HG02623 (cell line): Measurements from ENCODE around the gene MRPS21.
A peak's percentile ranks its signal among the peaks of the same experiment; 100 is the strongest.
"Not testable (repeated sequence)": the region's sequence is repeated elsewhere in the genome, so short reads cannot be mapped to it uniquely, and the experiment has no call there.

Source experiments
- ATAC-seq: cut with Tn5 transposase; IDR thresholded peaks from one replicate; pipeline ENCODE4 v1.9.1; 2021; ENCODE audit warnings: moderate library complexity; ENCODE audit not compliant: unreplicated experiment

The MRPS21 gene

GRCh38 chr1:150281221-150281757, 12.4 kb upstream of the MRPS21 start:
- ATAC-seq, result no peak

DNA sequence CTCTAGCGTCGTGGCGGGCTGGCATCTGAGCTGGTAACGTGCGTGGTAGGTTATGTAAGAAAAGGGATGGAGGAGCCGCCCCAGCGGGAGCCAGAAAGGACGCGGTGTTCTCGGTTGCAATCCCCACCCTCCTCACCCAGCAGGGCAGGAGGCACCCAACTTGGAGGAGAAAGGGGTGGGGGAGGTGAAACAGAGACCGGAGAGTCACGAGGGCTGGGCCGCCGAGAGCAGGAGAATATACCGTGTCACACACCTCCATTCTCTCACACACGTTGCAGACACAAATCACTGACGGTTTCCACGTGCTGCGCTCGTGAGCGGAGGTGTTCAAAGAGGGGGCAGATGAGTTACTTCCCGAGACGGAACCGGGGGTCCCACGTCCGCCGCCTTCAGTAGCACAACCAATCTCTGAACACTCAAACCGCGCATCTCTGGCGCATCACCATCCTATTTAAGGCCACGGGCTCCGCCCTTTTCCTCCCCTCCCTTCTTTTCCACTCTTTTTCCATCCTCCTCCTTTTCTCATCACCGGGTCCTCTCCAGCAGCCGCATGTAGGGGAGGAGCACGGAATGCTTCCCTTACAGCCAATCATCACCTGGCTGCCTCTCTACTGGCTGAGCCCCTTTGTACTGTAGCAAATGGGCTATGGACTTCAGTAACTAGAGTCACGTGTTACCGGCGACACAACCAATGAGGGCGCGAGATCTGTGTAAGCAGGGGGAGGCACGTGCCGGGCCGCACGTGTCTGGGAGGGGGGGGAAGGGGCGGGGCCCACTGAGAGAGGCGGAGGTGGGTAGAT, 11.7 kb upstream of the MRPS21 start, which contains the start of gene CIART:
CIART (plus strand) TSS at position 797 of the 800 bp plus-strand sequence. CDS start 714 bp downstream, outside the sequence.
- peak; percentile 63 for ATAC-seq

DNA sequence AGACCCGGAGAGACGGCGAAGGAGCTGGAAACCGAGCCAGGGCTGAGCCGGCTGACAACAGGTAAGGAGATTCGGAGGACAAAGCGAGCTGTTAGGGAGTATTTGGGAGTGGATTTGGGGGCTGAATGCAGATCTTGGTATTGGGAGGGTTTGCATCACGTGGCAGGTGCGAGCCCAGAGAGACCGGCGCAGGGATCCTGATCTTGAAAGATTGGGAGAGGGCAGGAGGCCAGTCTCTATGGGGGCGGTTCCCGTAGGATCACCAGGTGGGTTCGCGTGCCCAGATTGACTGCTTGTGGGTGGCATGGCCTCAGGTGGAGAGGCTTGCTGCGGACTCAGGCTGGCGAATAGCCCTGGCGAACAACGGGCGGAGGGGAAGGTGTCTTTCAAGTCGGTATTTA, 11.1 kb upstream of the MRPS21 start:
- no peak for ATAC-seq

GRCh38 chr1:150283260-150283659, 10.4 kb upstream of the MRPS21 start:
- no peak for ATAC-seq

- no peak for ATAC-seq
These were observed 5.3 kb upstream of the MRPS21 start for GRCh38 chr1:150288382-150288781.

- ATAC-seq, result no peak
These were observed 4.8 kb upstream of the MRPS21 start for GRCh38 chr1:150288822-150289221.

DNA sequence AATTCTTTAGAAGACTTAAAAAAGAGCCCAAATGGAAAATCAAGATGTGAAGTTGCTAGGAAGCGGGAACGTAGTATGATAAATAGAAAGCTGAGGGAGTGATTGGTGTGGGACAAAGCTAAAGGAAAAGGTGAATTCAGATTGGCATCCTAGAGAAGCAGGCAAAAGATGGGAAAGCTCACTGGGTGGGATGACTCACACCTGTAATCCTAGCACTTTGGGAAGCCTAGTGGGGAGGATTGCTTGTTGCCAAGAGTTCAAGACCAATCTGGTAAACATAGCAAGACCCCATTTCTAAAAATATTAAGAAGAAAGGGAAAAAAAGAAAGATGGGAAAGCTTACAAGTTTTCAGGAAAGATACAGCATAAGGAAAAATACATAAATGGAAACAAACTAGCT, 1.8 kb downstream of the MRPS21 start:
- ATAC-seq, result no peak

GRCh38 chr1:150299716-150300115, 6.1 kb downstream of the MRPS21 start:
- ATAC-seq, result no peak

GRCh38 chr1:150302338-150302737, 8.7 kb downstream of the MRPS21 start:
- no peak for ATAC-seq

DNA sequence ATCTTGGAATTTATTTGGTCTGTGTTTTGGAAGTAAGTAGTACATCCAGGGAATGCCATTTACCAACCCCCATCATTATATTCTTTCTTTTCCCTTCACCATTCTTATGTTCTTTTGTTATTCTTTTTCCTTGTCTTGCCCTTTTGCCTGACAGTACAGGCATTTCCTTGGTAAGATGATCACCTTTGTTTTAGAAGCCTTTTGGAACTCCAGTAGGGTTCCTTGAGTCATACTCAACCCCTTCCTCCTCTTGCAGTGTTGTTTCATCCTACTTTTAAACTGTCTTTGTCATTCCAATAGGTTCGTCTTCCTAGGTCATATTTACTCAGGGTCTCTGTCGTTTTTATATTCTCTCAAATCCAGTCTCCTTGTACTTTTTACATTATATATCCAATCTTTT, 9.2 kb downstream of the MRPS21 start:
- ATAC-seq, result no peak

DNA sequence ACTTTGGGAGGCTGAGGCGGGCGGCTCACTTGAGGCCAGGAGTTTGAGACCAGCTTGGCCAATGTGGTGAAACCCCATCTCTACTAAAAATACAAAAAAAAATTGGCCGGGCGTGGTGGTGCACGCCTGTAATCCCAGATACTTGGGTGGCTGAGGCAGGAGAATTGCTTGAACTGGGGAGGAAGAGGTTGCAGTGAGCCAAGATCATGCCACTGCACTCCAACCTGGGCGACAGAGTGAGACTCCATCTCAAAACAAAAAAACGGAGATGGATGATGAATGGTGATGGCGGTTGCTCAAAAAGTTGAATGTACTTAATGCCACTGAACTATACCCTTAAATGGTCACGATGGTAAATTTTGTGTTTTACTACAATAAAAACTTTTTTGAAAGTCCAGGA, 14.9 kb downstream of the MRPS21 start:
- ATAC-seq, result not testable (repeated sequence)

GRCh38 chr1:150309758-150310508, 16.3 kb downstream of the MRPS21 start:
- no peak for ATAC-seq

DNA sequence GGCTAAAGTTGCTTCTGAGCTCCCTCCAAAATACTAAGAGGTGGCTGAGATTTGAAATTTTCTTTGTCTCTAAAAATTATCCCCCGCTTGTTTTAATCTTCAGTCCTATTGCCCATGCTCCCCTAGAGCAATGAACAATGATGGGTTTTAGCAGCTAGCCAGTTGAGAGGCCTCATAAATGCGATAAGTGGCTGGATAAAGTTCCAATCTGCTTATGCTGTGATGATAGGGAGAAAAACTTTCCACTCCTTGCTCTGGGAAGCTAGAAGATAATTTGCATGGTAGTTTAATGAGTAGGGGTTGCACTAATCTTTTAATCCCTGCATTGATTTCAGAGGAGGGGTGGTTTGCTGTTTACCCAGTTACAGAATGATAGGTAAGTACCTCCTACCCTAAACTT, 18.1 kb downstream of the MRPS21 start:
- no peak for ATAC-seq

GRCh38 chr1:150314691-150315090, 21.0 kb downstream of the MRPS21 start:
- ATAC-seq, result not testable (repeated sequence)

DNA sequence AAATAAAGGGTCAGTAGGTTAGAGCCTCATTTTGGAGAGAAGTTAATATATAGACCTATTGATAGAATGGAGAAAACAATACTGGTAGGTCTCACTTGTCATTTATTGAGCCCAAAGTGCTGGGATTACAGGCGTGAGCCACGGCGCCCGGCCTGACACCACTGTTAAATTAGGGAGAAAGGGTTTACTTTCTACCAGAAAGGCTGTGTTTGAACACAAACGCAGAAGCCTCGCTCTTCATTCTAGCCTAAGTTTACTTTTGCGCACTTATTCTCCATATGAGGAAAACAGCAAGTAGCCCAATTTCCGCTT, 27.0 kb downstream of the MRPS21 start:
- ATAC-seq, result no peak

GRCh38 chr1:150321826-150322166, 28.1 kb downstream of the MRPS21 start:
- ATAC-seq, result no peak

GRCh38 chr1:150322310-150322709, 28.6 kb downstream of the MRPS21 start:
- ATAC-seq, result no peak

- ATAC-seq, result no peak
These were observed 39.1 kb downstream of the MRPS21 start for GRCh38 chr1:150332651-150333290.

- no peak for ATAC-seq
These were observed 52.7 kb downstream of the MRPS21 start for GRCh38 chr1:150346316-150346715.

- no peak for ATAC-seq
These were observed 59.2 kb downstream of the MRPS21 start for GRCh38 chr1:150352866-150353265.
